Hepatocyte (in vitro differentiated cells): Measurements from ENCODE around the gene ALK.

Experiments used
- EZH2 ChIP-seq: fragments of 200-600 bp; sonication (generic); IDR thresholded peaks from 2 replicates; pipeline ENCODE4 v1.6.1; 2016; ENCODE audit warnings: antibody characterized with exemption, mild to moderate bottlenecking, borderline replicate concordance
- EZH2phosphoT487 ChIP-seq: fragments of 200-600 bp; sonication (generic); IDR thresholded peaks from one replicate; pipeline ENCODE4 v1.6.1; 2018; ENCODE audit warnings: antibody characterized with exemption, mild to moderate bottlenecking, low read depth, moderate library complexity; ENCODE audit not compliant: unreplicated experiment, severe bottlenecking
- TF ChIP-seq, protein P1 (sequence below): fragments of 200-600 bp; sonication (generic); IDR thresholded peaks from 2 replicates; pipeline ENCODE4 v1.5.1; 2016; ENCODE audit warnings: antibody characterized with exemption, mild to moderate bottlenecking; ENCODE audit not compliant: poor library complexity

DNA sequence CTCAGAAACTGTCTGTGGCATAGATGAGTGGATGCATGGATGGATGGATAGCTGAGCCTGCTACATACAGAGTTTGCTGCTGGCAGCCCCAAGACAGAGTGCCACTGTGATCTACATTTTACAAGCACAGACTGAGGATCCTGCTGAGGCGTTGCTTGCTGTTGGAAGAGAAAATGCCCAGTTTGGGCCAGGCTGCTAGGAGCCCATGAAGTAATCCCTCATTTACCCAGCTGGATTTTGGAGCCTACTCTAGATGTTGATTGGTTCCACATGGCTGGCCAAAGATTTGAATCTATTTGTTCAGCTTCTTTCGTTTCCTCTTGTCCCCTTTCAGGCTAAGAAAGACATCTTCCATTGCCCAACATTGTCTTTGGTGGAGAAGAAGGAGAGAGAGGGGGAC is 544.8 kb downstream of the ALK start:
- TF ChIP-seq EZH2 (no peak), EZH2phosphoT487 (no peak)
- TF ChIP-seq, protein P1, sequence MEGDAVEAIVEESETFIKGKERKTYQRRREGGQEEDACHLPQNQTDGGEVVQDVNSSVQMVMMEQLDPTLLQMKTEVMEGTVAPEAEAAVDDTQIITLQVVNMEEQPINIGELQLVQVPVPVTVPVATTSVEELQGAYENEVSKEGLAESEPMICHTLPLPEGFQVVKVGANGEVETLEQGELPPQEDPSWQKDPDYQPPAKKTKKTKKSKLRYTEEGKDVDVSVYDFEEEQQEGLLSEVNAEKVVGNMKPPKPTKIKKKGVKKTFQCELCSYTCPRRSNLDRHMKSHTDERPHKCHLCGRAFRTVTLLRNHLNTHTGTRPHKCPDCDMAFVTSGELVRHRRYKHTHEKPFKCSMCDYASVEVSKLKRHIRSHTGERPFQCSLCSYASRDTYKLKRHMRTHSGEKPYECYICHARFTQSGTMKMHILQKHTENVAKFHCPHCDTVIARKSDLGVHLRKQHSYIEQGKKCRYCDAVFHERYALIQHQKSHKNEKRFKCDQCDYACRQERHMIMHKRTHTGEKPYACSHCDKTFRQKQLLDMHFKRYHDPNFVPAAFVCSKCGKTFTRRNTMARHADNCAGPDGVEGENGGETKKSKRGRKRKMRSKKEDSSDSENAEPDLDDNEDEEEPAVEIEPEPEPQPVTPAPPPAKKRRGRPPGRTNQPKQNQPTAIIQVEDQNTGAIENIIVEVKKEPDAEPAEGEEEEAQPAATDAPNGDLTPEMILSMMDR: no peak
